Measurements from ENCODE around the gene CEP170.

The CEP170 gene

GRCh38 chr1:243255791-243256512 lies 871 bp upstream of the CEP170 start, which contains the start of gene SDCCAG8 (continued):
- no peak for TF ChIP-seq ZNF280C (tag by site-specific recombination; IDR thresholded peaks at IDR 0.05)
- peak; percentile 38; the same call in 1 of the 2 replicates for TF ChIP-seq ZSCAN4 (tag by site-specific recombination; IDR thresholded peaks at IDR 0.05)
- TF ChIP-seq ZNF416 (tag by site-specific recombination; IDR thresholded peaks at IDR 0.05) = no peak; the same call in 1 of the 2 replicates
- TF ChIP-seq ZNF660 (tag by site-specific recombination; IDR thresholded peaks at IDR 0.05) = peak; percentile 75
- TF ChIP-seq ZSCAN16 (tag by site-specific recombination; IDR thresholded peaks at IDR 0.05) = peak; percentile 71
- TF ChIP-seq HOXA7 (CRISPR knock-in tag; IDR thresholded peaks at IDR 0.05; ENCODE audit: borderline replicate concordance) = no peak
- TF ChIP-seq SALL2 (tag by site-specific recombination; IDR thresholded peaks at IDR 0.05; ENCODE audit: borderline replicate concordance) = no peak
- no peak for TF ChIP-seq ZNF23 (tag by site-specific recombination; IDR thresholded peaks at IDR 0.05; ENCODE audit: borderline replicate concordance)
- TF ChIP-seq KLF9 (tag by site-specific recombination; IDR thresholded peaks at IDR 0.05; ENCODE audit: low read depth) = no peak; the same call in none of the 2 replicates
- TF ChIP-seq ZNF423 (tag by site-specific recombination; IDR thresholded peaks at IDR 0.05) = peak; percentile 100
- no peak; the same call in 1 of the 2 replicates for TF ChIP-seq PRDM2 (tag by site-specific recombination; IDR thresholded peaks at IDR 0.05; ENCODE audit: borderline replicate concordance)
- TF ChIP-seq ZNF514 (tag by site-specific recombination; IDR thresholded peaks at IDR 0.05) = no peak
- peak; percentile 67; the same call in 1 of the 2 replicates for TF ChIP-seq ZNF639 (tag by site-specific recombination; IDR thresholded peaks at IDR 0.05)
- TF ChIP-seq IKZF3 (tag by site-specific recombination; IDR thresholded peaks at IDR 0.05) = peak; percentile 93
- peak; percentile 85 for TF ChIP-seq ZBTB10 (tag by site-specific recombination; IDR thresholded peaks at IDR 0.05)
- peak; percentile 82 for TF ChIP-seq SCRT2 (tag by site-specific recombination; IDR thresholded peaks at IDR 0.05)
- no peak for TF ChIP-seq ZNF354C (tag by site-specific recombination; IDR thresholded peaks at IDR 0.05; ENCODE audit: borderline replicate concordance, low read depth)
- 0 out of 2 replicates have a peak, but pooled peaks have one; percentile 5 for TF ChIP-seq FEZF1 (tag by site-specific recombination; IDR thresholded peaks at IDR 0.05)
- no peak; the same call in 1 of the 2 replicates for TF ChIP-seq ZNF768 (tag by site-specific recombination; IDR thresholded peaks at IDR 0.05)
- TF ChIP-seq YY2 (tag by site-specific recombination; IDR thresholded peaks at IDR 0.05) = no peak
- TF ChIP-seq ZNF148 (tag by site-specific recombination; IDR thresholded peaks at IDR 0.05; ENCODE audit: borderline replicate concordance) = no peak
- TF ChIP-seq ZNF394 (tag by site-specific recombination; IDR thresholded peaks at IDR 0.05; ENCODE audit: borderline replicate concordance) = peak; percentile 51
